Measurements from ENCODE around the gene RAB1B. TPM values are rescaled to one million over a fixed set of nuclear protein-coding genes. Genes with fewer than 3 reads are reported as not detected.

RAB1B gene
- total RNA-seq, 1 donor from 2014 or later = 138 TPM

DNA sequence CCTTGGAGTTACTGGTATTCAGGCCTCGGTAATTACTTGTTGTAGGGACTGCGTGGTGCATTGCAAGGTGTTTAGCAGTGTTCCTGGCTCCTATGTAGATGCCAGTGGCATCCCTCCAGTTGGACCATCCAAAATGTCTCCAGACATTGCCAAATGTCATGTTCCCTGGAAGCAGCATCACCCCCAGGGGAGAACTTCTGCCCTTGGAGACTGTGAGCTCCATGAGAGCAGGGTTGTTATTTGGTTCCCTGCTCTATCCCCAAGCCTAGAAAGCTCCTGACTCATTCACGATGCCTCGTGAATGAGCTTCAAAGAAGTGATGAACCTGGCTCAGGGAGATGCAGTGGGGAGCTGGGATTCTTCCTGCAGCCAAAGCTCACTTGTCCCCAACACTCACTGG lies 53.2 kb downstream of the RAB1B start:
- Histone ChIP-seq H3K4me1 (peaks cover 21% of the 10 kb centered on the region), H3K9me3 (no peaks in the 10 kb centered on the region), H3K36me3 (no peaks in the 10 kb centered on the region), H3K4me3 (no peak overlapping the region), H3K27ac (no peak overlapping the region), H3K27me3 (no peaks in the 10 kb centered on the region)
- ATAC-seq = no peak
- intact Hi-C loops (cut with DNase I) = no loop called here
- TF ChIP-seq, protein P1, sequence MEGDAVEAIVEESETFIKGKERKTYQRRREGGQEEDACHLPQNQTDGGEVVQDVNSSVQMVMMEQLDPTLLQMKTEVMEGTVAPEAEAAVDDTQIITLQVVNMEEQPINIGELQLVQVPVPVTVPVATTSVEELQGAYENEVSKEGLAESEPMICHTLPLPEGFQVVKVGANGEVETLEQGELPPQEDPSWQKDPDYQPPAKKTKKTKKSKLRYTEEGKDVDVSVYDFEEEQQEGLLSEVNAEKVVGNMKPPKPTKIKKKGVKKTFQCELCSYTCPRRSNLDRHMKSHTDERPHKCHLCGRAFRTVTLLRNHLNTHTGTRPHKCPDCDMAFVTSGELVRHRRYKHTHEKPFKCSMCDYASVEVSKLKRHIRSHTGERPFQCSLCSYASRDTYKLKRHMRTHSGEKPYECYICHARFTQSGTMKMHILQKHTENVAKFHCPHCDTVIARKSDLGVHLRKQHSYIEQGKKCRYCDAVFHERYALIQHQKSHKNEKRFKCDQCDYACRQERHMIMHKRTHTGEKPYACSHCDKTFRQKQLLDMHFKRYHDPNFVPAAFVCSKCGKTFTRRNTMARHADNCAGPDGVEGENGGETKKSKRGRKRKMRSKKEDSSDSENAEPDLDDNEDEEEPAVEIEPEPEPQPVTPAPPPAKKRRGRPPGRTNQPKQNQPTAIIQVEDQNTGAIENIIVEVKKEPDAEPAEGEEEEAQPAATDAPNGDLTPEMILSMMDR (IDR thresholded peaks at IDR 0.05) = no peak
- DNase-seq = no peak

DNA sequence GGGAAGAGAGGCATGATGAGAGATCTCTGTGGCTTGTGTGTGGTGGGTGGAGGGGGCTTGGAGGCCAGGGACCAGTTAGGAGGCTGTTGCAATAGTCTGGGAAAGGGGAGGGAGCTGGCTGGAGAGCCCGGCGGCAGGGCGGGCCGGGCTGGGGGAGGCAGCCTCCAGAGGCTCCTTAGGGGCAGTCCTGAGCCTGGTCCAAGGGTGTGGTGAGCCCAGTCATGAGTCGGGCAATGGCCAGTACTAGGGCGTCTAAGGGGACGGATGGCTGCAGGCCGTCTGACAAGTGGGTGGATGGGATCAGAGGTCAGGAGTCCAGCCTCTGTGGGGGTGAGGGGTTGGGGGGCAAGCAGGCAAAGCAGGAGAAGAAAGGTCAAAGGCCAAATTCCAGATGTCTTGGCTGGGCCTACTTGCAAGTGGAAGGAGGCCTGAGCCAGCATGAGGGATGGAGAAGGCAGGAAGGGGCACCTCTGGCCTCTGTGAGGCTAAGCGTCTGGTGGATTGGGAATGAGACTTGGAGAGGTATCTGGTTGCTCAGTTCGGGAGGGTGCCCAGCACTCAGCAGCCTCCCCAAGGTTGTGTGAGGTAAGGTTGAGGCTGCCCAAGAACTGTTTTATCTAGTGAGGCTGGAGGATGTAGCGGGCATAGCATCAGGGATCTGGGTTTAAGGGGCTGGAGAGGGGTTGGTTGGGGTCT lies 54.4 kb downstream of the RAB1B start:
- Histone ChIP-seq H3K4me1 (peaks cover 20% of the 10 kb centered on the region), H3K36me3 (no peaks in the 10 kb centered on the region), H3K27ac (no peak overlapping the region), H3K9me3 (no peaks in the 10 kb centered on the region), H3K27me3 (no peaks in the 10 kb centered on the region), H3K4me3 (no peak overlapping the region)
- ATAC-seq = no peak
- TF ChIP-seq, protein P1 (IDR thresholded peaks at IDR 0.05) = no peak
- intact Hi-C loops (cut with DNase I) = no loop called here
- no peak for DNase-seq

DNA sequence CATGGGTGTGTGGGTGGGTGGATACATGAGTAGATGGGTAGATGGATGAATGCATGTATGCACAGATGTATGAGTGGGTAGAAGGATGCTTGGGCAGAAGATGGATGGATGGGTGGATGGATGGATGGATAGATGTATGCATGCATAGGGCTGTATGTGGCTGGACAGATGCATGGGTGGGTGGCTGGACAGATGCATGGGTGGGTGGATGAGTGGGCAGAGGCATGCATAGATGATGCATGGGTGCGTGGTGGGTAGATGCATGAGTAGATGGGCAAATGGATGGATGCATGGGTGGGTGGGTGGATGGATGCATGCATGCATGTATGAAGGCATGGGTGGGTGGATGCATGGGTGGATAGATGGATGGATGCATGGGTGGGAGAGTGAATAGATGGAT lies 55.2 kb downstream of the RAB1B start:
- intact Hi-C loops (cut with DNase I) = no loop called here
- no peak overlapping the region for H3K4me3 ChIP-seq
- TF ChIP-seq, protein P1 (IDR thresholded peaks at IDR 0.05) = no peak
- H3K4me1 ChIP-seq = peaks cover 20% of the 10 kb centered on the region
- H3K36me3 ChIP-seq = no peaks in the 10 kb centered on the region
- H3K9me3 ChIP-seq = no peaks in the 10 kb centered on the region
- no peaks in the 10 kb centered on the region for H3K27me3 ChIP-seq
- H3K27ac ChIP-seq = no peak overlapping the region
- DNase-seq (no peak), ATAC-seq (no peak)

DNA sequence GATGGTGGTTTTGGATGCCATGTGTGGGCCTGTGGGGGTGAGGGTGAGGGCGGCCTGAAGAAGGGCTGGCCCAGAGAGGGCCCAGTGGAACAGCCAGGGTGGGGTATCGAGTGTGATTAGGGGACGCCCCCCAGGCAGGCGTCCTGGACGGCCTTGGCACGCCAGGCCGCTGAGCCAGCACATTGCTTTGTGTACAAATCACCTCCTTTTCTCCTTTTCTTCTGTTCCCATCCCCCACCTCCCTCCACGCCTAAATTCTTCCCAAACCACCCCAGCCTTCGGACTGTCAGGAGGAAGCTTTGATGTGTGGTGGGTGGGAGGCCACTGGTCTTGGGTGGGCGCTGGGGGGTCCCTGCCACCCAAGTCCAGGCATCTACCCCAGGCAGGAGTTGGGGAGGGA lies 56.2 kb downstream of the RAB1B start:
- Histone ChIP-seq H3K27me3 (no peaks in the 10 kb centered on the region), H3K4me1 (peaks cover 21% of the 10 kb centered on the region), H3K4me3 (no peak overlapping the region), H3K36me3 (no peaks in the 10 kb centered on the region), H3K9me3 (no peaks in the 10 kb centered on the region), H3K27ac (no peak overlapping the region)
- TF ChIP-seq, protein P1 (IDR thresholded peaks at IDR 0.05) = no peak
- intact Hi-C loops (cut with DNase I) = no loop called here
- no peak for DNase-seq
- no peak for ATAC-seq

DNA sequence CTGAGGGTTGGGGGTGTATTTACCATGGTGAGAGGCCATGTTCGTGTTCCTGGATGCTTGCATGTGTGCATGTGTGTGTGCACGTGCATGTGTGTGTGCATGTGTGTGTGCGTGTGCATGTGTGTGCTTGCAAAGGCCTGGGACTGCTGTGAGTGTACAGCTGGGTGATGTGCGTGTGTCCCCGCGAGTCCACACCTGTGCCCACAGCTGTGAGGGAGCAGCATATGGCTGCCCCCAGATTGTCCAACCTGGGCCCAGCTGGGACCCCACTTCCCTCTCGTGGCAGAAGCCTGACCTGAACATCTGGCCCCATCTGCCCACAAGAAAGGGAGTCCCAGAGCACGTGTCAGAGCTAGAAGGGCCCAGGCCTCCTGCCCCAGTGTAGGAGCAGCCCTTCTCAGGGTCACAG lies 56.8 kb downstream of the RAB1B start:
- Histone ChIP-seq H3K9me3 (no peaks in the 10 kb centered on the region), H3K4me1 (peaks cover 21% of the 10 kb centered on the region), H3K36me3 (no peaks in the 10 kb centered on the region), H3K27ac (no peak overlapping the region), H3K27me3 (no peaks in the 10 kb centered on the region), H3K4me3 (no peak overlapping the region)
- ATAC-seq (no peak), DNase-seq (no peak)
- intact Hi-C loops (cut with DNase I) = no loop called here
- TF ChIP-seq, protein P1 (IDR thresholded peaks at IDR 0.05) = no peak

Data from upper lobe of right lung (tissue), 1 donor.